GM12878 (cell line): ENCODE data around the gene C1orf52. TPM values are rescaled to one million over a fixed set of nuclear protein-coding genes. Genes with fewer than 3 reads are reported as not detected.

Experiments
- ATAC-seq: fragments of 200-7000 bp; cut with Tn5 transposase; 3 replicates; pipeline ENCODE4 v1.9.1; 2020; ENCODE audit warnings: mild to moderate bottlenecking, moderate library complexity
- BruUV-seq: library from RNA; stranded (reverse); fragments of 400-500 nt; replicated peaks from 2 replicates; lab custom pipeline; 2021; lab: Mats Ljungman, UMichigan
- CTCF ChIA-PET: fragments of 300-600 bp; sonication (Branson Sonifier 250); formaldehyde crosslinking; extraction: SDS; loops from one replicate; lab custom pipeline; 2021; ENCODE audit warnings: inconsistent platforms; lab: Yijun Ruan, JAX
- POLR2A ChIA-PET: fragments of 350-600 bp; formaldehyde crosslinking; extraction: SDS; loops from one replicate; lab custom pipeline; 2021; ENCODE audit warnings: inconsistent platforms; lab: Charles Lee
- RAD21 ChIA-PET: fragments of 300-600 bp; sonication (Branson Sonifier 250); formaldehyde crosslinking; loops from one replicate; lab custom pipeline; 2023; ENCODE audit warnings: antibody characterized with exemption; ENCODE audit not compliant: unreplicated experiment; lab: Charles Lee
- SMC1A ChIA-PET: fragments of 300-600 bp; sonication (Branson Sonifier 250); formaldehyde crosslinking; loops from one replicate; lab custom pipeline; 2023; ENCODE audit not compliant: unreplicated experiment, uncharacterized antibody; lab: Charles Lee
- DNase-seq: peaks from one replicate; pipeline ENCODE4 v3.0.0-alpha.2; 2011; ENCODE audit warnings: low read depth, low spot score
- FAIRE-seq: peaks from 3 replicates; lab custom pipeline; 2011; peaks lifted over from hg19 to GRCh38; lab: Jason Lieb, UNC
- H2AFZ ChIP-seq: 2 replicates; pipeline ENCODE4 v1.6.0; 2011; ENCODE audit warnings: low read depth, low read length, control low read depth; ENCODE audit not compliant: control insufficient read depth
- H3K27ac ChIP-seq: 2 replicates; pipeline ENCODE4 v1.5.1; 2011; ENCODE audit warnings: control low read depth; ENCODE audit not compliant: control insufficient read depth, insufficient read depth
- H3K27me3 ChIP-seq, 2 experiments: replicated peaks in 1 of 2; 2 replicates each; pipeline versions ENCODE4 v1.6.0 to v1.6.1; 2011; ENCODE audit warnings: low read length in 1 of 2; ENCODE audit not compliant: control insufficient read depth in 2 of 2, insufficient read depth in 2 of 2
- H3K36me3 ChIP-seq, 2 experiments: 2 replicates each; pipeline ENCODE4 v1.5.1; 2011; ENCODE audit warnings: low read length in 1 of 2; ENCODE audit not compliant: control insufficient read depth in 2 of 2, insufficient read depth in 2 of 2
- H3K4me1 ChIP-seq: 2 replicates; pipeline ENCODE4 v1.6.1; 2011; ENCODE audit warnings: mild to moderate bottlenecking, low read length, moderate library complexity, mixed read lengths; ENCODE audit not compliant: control insufficient read depth, insufficient read depth
- H3K4me2 ChIP-seq: 2 replicates; pipeline ENCODE4 v1.6.0; 2011; ENCODE audit warnings: control low read depth; ENCODE audit not compliant: control insufficient read depth, insufficient read depth
- H3K4me3 ChIP-seq: fragments of 200-600 bp; sonication (generic); 2 replicates; pipeline ENCODE4 v1.5.1; 2016
- H3K79me2 ChIP-seq: 2 replicates; pipeline ENCODE4 v1.6.0; 2011; ENCODE audit warnings: low read length; ENCODE audit not compliant: control insufficient read depth, insufficient read depth
- H3K9ac ChIP-seq: 2 replicates; pipeline ENCODE4 v1.8.0; 2011; ENCODE audit warnings: low read length, control low read depth, mixed read lengths; ENCODE audit not compliant: control insufficient read depth, insufficient read depth
- H3K9me3 ChIP-seq: replicated peaks from 3 replicates; pipeline ENCODE4 v1.5.1; 2011; ENCODE audit warnings: mild to moderate bottlenecking, low read length; ENCODE audit not compliant: control insufficient read depth, insufficient read depth
- H4K20me1 ChIP-seq: 2 replicates; pipeline ENCODE4 v1.6.0; 2011; ENCODE audit not compliant: control insufficient read depth, insufficient read depth
- ATF2 ChIP-seq: IDR thresholded peaks from 2 replicates; pipeline ENCODE4 v1.6.1; 2012; ENCODE audit warnings: low read length, inconsistent platforms
- CBX5 ChIP-seq: sonication (generic); IDR thresholded peaks from 2 replicates; pipeline ENCODE4 v1.6.1; 2016; ENCODE audit warnings: low read depth, moderate library complexity, mild to moderate bottlenecking, inconsistent platforms
- MAX ChIP-seq: IDR thresholded peaks from 2 replicates; pipeline ENCODE4 v1.6.1; 2012; ENCODE audit warnings: low read depth, low read length, improper control_type of control experiment
- NKRF ChIP-seq: fragments of 450-650 bp; conservative IDR thresholded peaks from 2 replicates; pipeline ENCODE4 v1.6.1; 2017; ENCODE audit warnings: mild to moderate bottlenecking, moderate library complexity
- NR2C1 ChIP-seq: fragments of 450-650 bp; IDR thresholded peaks from 2 replicates; pipeline ENCODE4 v1.6.1; 2017; ENCODE audit warnings: antibody characterized with exemption, mild to moderate bottlenecking, moderate library complexity
- POLR2AphosphoS5 ChIP-seq: IDR thresholded peaks from 2 replicates; pipeline ENCODE4 v1.6.1; 2011; ENCODE audit warnings: mild to moderate bottlenecking, low read length, inconsistent platforms
- PRDM15 ChIP-seq: fragments of 450-650 bp; formaldehyde crosslinking; IDR thresholded peaks from 2 replicates; pipeline ENCODE4 v1.4.0; 2020; ENCODE audit warnings: mild to moderate bottlenecking, moderate library complexity
- RFX5 ChIP-seq: IDR thresholded peaks from 2 replicates; pipeline ENCODE4 v1.6.1; 2011; ENCODE audit warnings: low read depth, low read length, improper control_type of control experiment
- SIX5 ChIP-seq: IDR thresholded peaks from 2 replicates; pipeline ENCODE4 v1.6.1; 2011; ENCODE audit warnings: mild to moderate bottlenecking, low read depth, low read length, moderate library complexity; ENCODE audit not compliant: severe bottlenecking
- TCF7 ChIP-seq: IDR thresholded peaks from 2 replicates; pipeline ENCODE4 v1.6.1; 2014; ENCODE audit warnings: antibody characterized with exemption, borderline replicate concordance
- USF1 ChIP-seq: IDR thresholded peaks from 2 replicates; pipeline ENCODE4 v1.6.1; 2011; ENCODE audit warnings: borderline replicate concordance, low read depth, mild to moderate bottlenecking, moderate library complexity, mixed read lengths, low read length; ENCODE audit not compliant: insufficient read depth; ENCODE audit errors: extremely low read length
- WGBS: methylation state at CpG from one replicate; pipeline ENCODE4 v1.1.6; 2016; ENCODE audit warnings: low lambda C conversion rate; ENCODE audit not compliant: insufficient replicate concordance, insufficient coverage; ENCODE audit errors: missing lambda C conversion rate; 5-methylcytosine and 5-hydroxymethylcytosine counted together
- in situ Hi-C: fragments of 300-500 bp; cut with MboI; formaldehyde crosslinking; loops from 9 replicates; pipeline ENCODE4 v1.14.3; 2018; ENCODE audit warnings: mixed read lengths
- intact Hi-C: fragments of 100-400 bp; cut with micrococcal nuclease; formaldehyde crosslinking; loops from one replicate; pipeline ENCODE4 v1.14.2; 2022; ENCODE audit not compliant: unreplicated experiment
- polyA plus RNA-seq, 11 experiments: library from polyadenylated mRNA; depleted of rRNA in 4 of 11; unstranded in 6 of 11; stranded (reverse) in 5 of 11; fragments of >200 nt; fragmentation: Nextera tagmentation in 4 of 11; fragmentation: Illumina TruSeq in 1 of 11; extraction: Ambion mirVana in 4 of 11; extraction: Trizol in 1 of 11; gene quantifications; 1 replicate in 1 of 11; 2 replicates in 10 of 11; pipeline versions ENCODE4 v1.2.1 to v1.2.3, GENCODE V29; 2011 to 2016; ENCODE audit warnings: inconsistent platforms in 2 of 11, missing spikeins in 2 of 11, low read depth in 1 of 11
- total RNA-seq, 4 experiments: library from RNA; depleted of rRNA in 3 of 4; stranded (reverse); fragments of >200 nt in 3 of 4; fragmentation: Illumina TruSeq in 1 of 4; extraction: Trizol in 1 of 4; gene quantifications; 2 replicates each; pipeline versions ENCODE4 v1.2.1 to v1.2.3, GENCODE V29; 2013 to 2021

Gene C1orf52
- total and polyA plus RNA-seq, 10 of the 15 experiments (the other 5 are each of a cell fraction or from before 2014, with no cell fraction given), result 9.4 to 39.5 (median 17.6) TPM

GRCh38 chr1:85295006-85295431 lies 35.6 kb upstream of the C1orf52 start (continued):
- TF ChIP-seq NKRF (no peak), SIX5 (no peak), NR2C1 (no peak), RFX5 (no peak), PRDM15 (no peak)

- H4K20me1 ChIP-seq, result no peaks in the 10 kb centered on the region
- ATAC-seq (no peak), DNase-seq (no peak), FAIRE-seq (no peak)
- no peak overlapping the region for H3K4me2 ChIP-seq
- ChIA-PET SMC1A (no interaction called here), CTCF (no interaction called here), POLR2A (no interaction called here), RAD21 (no interaction called here)
- in situ Hi-C loops, result no loop called here
- H3K79me2 ChIP-seq, result no peaks in the 10 kb centered on the region
- no peak overlapping the region for H3K4me3 ChIP-seq
- no peak overlapping the region; the same call in 1 of the 2 replicates for H2AFZ ChIP-seq
- H3K27ac ChIP-seq, result no peak overlapping the region
- BruUV-seq, result no TSS peak
- H3K9ac ChIP-seq, result no peak overlapping the region
- H3K36me3 ChIP-seq, result no peaks in the 10 kb centered on the region
- H3K4me1 ChIP-seq, result peaks cover 11% of the 10 kb centered on the region
- 100% methylated on average over 2 of the region's 2 CpGs for WGBS
- H3K9me3 ChIP-seq, result no peaks in the 10 kb centered on the region
- intact Hi-C loops, result no loop called here
- no peaks in the 10 kb centered on the region for H3K27me3 ChIP-seq
- TF ChIP-seq USF1 (no peak), CBX5 (no peak), MAX (no peak), TCF7 (no peak), POLR2AphosphoS5 (no peak), ATF2 (no peak)
Measured at GRCh38 chr1:85290826-85291225, 31.4 kb upstream of the C1orf52 start.
